ENCODE measurements around the gene PLEKHM1.

DNA sequence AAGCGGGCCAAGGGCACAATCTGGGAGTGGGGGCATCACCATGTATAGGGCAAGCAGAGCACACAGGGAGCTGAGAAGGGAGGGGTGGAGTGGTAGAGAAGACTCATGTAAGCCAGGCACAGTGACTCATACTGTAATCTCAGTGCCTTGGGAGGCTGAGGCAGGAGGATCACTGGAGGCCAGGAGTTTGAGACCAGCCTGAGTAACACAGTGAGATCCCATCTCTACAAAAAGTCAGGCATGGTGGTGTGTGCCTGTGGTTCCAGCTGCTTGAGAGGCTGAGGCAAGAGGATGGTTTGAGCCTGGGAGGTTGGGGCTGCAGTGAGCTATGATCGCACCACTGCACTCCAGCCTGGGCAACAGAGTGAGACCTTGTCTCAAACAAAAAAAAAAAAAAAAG lies 98.6 kb downstream of the PLEKHM1 start:
- no peak for TF ChIP-seq POLR2A (IDR thresholded peaks at IDR 0.05)
- TF ChIP-seq, protein P1, sequence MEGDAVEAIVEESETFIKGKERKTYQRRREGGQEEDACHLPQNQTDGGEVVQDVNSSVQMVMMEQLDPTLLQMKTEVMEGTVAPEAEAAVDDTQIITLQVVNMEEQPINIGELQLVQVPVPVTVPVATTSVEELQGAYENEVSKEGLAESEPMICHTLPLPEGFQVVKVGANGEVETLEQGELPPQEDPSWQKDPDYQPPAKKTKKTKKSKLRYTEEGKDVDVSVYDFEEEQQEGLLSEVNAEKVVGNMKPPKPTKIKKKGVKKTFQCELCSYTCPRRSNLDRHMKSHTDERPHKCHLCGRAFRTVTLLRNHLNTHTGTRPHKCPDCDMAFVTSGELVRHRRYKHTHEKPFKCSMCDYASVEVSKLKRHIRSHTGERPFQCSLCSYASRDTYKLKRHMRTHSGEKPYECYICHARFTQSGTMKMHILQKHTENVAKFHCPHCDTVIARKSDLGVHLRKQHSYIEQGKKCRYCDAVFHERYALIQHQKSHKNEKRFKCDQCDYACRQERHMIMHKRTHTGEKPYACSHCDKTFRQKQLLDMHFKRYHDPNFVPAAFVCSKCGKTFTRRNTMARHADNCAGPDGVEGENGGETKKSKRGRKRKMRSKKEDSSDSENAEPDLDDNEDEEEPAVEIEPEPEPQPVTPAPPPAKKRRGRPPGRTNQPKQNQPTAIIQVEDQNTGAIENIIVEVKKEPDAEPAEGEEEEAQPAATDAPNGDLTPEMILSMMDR (IDR thresholded peaks at IDR 0.05): no peak

All from Peyer's patch (tissue), 4 donors.